Measurements from ENCODE around the gene LRFN5.

- TF ChIP-seq POLR2A (IDR thresholded peaks at IDR 0.05; ENCODE audit: low read depth, low read length) (no peak), TAF1 (IDR thresholded peaks at IDR 0.05; ENCODE audit: borderline replicate concordance, low read depth, low read length) (no peak)
Measured at GRCh38 chr14:41606532-41607303, at the start of gene LRFN5.
